Measurements from ENCODE around the gene TENM4. TPM values are rescaled to one million over a fixed set of nuclear protein-coding genes. Genes with fewer than 3 reads are reported as not detected.

The TENM4 gene
- polyA plus RNA-seq, 1 of the 3 experiments (the other 2 are of a cell fraction) = 16.7 TPM

GRCh38 chr11:78832226-78832947 lies 608.4 kb downstream of the TENM4 start:
- H3K4me1 ChIP-seq (ENCODE audit: control insufficient read depth in 1 of 2, insufficient read depth in 2 of 2, low read depth in 1 of 2, low read length in 1 of 2) = peaks cover 0 to 31% of the 10 kb centered on the region in 2 experiments; a peak in 2 of 4 replicates
- no peaks in the 10 kb centered on the region for H4K20me1 ChIP-seq (ENCODE audit: insufficient read depth)
- no peak overlapping the region for H3K4me3 ChIP-seq (ENCODE audit: low read depth in 2 of 2, low read length in 1 of 2)
- no peak overlapping the region; a peak in 1 of 4 replicates for H3K27ac ChIP-seq (ENCODE audit: low read depth in 2 of 2, low read length in 1 of 2)
- H3K79me2 ChIP-seq (ENCODE audit: insufficient read depth) = no peaks in the 10 kb centered on the region
- H3K9ac ChIP-seq = no peak overlapping the region
- H3K9me3 ChIP-seq = no peaks in the 10 kb centered on the region
- H3K4me2 ChIP-seq = no peak overlapping the region
- H3K9me2 ChIP-seq = no peaks in the 10 kb centered on the region
- TF ChIP-seq IRF3 (IDR thresholded peaks at IDR 0.05; ENCODE audit: low read depth, low read length) = no peak
- TF ChIP-seq RAD21 (IDR thresholded peaks at IDR 0.05; ENCODE audit: low read length) = peak; percentile 56
- TF ChIP-seq, protein P1, sequence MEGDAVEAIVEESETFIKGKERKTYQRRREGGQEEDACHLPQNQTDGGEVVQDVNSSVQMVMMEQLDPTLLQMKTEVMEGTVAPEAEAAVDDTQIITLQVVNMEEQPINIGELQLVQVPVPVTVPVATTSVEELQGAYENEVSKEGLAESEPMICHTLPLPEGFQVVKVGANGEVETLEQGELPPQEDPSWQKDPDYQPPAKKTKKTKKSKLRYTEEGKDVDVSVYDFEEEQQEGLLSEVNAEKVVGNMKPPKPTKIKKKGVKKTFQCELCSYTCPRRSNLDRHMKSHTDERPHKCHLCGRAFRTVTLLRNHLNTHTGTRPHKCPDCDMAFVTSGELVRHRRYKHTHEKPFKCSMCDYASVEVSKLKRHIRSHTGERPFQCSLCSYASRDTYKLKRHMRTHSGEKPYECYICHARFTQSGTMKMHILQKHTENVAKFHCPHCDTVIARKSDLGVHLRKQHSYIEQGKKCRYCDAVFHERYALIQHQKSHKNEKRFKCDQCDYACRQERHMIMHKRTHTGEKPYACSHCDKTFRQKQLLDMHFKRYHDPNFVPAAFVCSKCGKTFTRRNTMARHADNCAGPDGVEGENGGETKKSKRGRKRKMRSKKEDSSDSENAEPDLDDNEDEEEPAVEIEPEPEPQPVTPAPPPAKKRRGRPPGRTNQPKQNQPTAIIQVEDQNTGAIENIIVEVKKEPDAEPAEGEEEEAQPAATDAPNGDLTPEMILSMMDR (IDR thresholded peaks at IDR 0.05) = peak; percentile 24
- no peak for TF ChIP-seq FOXJ3 (CRISPR knock-in tag; IDR thresholded peaks at IDR 0.05)
- H2AFZ ChIP-seq (ENCODE audit: low read depth) = no peak overlapping the region
- 83% methylated on average over 7 of the region's 7 CpGs for WGBS (ENCODE audit: low lambda C conversion rate)
- no peaks in the 10 kb centered on the region for H3F3A ChIP-seq (replicated peaks; ENCODE audit: insufficient read depth)
- no peak for DNase-seq
- POLR2A ChIA-PET = interaction anchor here (0.6 kb wide), 1 partner anchor 129 kb away, joined by 4 read pairs; no protein-coding TSS in a partner anchor
- CTCF ChIA-PET = interaction anchor here (0.6 to 1.3 kb wide), 9 partner anchors 12 to 370 kb away, joined by 3 to 4 read pairs (median 3); no protein-coding TSS in a partner anchor
- H3K27me3 ChIP-seq (ENCODE audit: insufficient read depth) = no peaks in the 10 kb centered on the region
- peaks cover 0 to 2% of the 10 kb centered on the region in 2 experiments for H3K36me3 ChIP-seq (replicated peaks in 1 of 2; ENCODE audit: control insufficient read depth in 1 of 2, insufficient read depth in 2 of 2, low read length in 1 of 2)

DNA sequence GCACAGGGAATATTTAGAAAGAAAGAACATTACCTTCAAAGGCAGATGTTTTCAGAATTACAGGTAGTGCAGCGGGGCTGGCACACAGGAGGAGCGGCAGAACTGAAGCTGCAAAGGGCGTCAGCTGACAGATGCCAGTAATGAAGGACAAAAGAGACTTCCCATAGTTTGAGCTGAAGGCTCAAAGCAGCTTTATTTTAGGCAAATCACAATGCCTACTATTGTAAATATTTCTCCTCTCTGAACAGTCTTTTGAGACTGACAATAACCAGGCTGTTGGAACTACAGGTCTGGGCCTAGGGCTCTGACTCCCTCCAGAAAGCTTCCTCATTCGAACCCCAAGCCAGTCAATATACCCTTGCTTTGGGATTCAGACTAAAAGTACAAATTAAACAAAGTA lies 609.3 kb downstream of the TENM4 start:
- no peak for DNase-seq
- H3K79me2 ChIP-seq (ENCODE audit: insufficient read depth) = no peaks in the 10 kb centered on the region
- ChIA-PET POLR2A (interaction anchor here (0.6 kb wide), 1 partner anchor 130 kb away, joined by 4 read pairs; no protein-coding TSS in a partner anchor), CTCF (interaction anchor here (0.5 to 1.3 kb wide), 10 partner anchors 11 to 371 kb away, joined by 3 to 4 read pairs (median 3); no protein-coding TSS in a partner anchor)
- no peak overlapping the region for H3K4me2 ChIP-seq
- H3K4me1 ChIP-seq (ENCODE audit: control insufficient read depth in 1 of 2, insufficient read depth in 2 of 2, low read depth in 1 of 2, low read length in 1 of 2) = peaks cover 0 to 31% of the 10 kb centered on the region in 2 experiments; a peak in 2 of 4 replicates
- TF ChIP-seq FOXM1 (IDR thresholded peaks at IDR 0.05; ENCODE audit: low read depth) (no peak), TAF1 (IDR thresholded peaks at IDR 0.05; ENCODE audit: borderline replicate concordance, low read depth, low read length) (no peak), GABPA (IDR thresholded peaks at IDR 0.05; ENCODE audit: low read depth) (no peak), MXI1 (IDR thresholded peaks at IDR 0.05; ENCODE audit: low read depth, low read length) (no peak), ELF1 (IDR thresholded peaks at IDR 0.05) (no peak), FOSL2 (IDR thresholded peaks at IDR 0.05; ENCODE audit: borderline replicate concordance, low read depth) (no peak), SMC3 (IDR thresholded peaks at IDR 0.05; ENCODE audit: low read depth, low read length) (no peak), RAD21 (IDR thresholded peaks at IDR 0.05; ENCODE audit: low read length) (no peak)
- no peaks in the 10 kb centered on the region for H3K9me3 ChIP-seq
- no peak overlapping the region for H3K27ac ChIP-seq (ENCODE audit: low read depth in 2 of 2, low read length in 1 of 2)
- 88% methylated on average over 4 of the region's 4 CpGs for WGBS (ENCODE audit: low lambda C conversion rate)
- no peak overlapping the region for H2AFZ ChIP-seq (ENCODE audit: low read depth)
- H3F3A ChIP-seq (replicated peaks; ENCODE audit: insufficient read depth) = no peaks in the 10 kb centered on the region
- H3K27me3 ChIP-seq (ENCODE audit: insufficient read depth) = no peaks in the 10 kb centered on the region
- H3K9ac ChIP-seq = no peak overlapping the region
- no peak overlapping the region for H3K4me3 ChIP-seq (ENCODE audit: low read depth in 2 of 2, low read length in 1 of 2)
- peaks cover 0 to 2% of the 10 kb centered on the region in 2 experiments for H3K36me3 ChIP-seq (replicated peaks in 1 of 2; ENCODE audit: control insufficient read depth in 1 of 2, insufficient read depth in 2 of 2, low read length in 1 of 2)
- no peaks in the 10 kb centered on the region for H3K9me2 ChIP-seq
- H4K20me1 ChIP-seq (ENCODE audit: insufficient read depth) = no peaks in the 10 kb centered on the region

All from SK-N-SH (cell line).